ENCODE measurements around the gene MDC1.

The MDC1 gene

DNA sequence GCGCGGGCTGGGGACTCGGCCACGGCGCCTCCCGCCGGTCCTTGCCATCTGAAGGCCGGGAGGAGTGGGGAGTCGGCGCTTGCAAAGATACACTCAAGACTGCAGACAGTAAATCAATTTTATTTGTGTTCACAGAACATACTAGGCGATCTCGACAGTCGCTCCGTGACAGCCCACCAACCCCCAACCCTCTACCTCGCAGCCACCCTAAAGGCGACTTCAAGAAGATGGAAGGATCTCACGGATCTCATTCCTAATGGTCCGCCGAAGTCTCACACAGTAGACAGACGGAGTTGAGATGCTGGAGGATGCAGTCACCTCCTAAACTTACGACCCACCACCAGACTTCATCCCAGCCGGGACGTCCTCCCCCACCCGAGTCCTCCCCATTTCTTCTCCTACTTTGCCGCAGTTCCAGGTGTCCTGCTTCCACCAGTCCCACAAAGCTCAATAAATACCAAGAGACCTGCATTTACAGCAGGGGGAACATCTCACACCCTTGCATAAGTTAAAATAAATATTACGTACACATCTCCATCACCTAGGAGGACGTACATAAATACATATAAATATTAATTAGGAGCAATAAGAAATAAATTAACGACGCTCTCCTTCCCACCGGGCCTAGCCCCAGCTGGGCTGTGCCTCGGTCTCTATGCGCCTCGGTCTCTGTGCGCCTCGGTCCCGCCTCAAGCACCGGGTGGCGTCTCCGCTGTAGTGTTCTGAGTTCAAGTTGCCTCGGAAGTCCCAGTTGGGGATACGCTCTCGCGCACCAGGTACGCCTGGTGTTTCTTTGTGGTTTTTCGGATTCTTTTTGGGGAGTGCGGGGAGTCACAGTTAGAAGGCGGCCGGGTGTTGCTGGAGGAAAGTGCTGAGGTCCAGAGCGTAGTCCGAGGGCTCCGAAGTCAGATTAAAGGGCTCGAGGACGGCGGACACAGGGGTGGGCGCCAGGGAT is 26.3 kb upstream of the MDC1 start:
- H3K27ac ChIP-seq = peak overlapping the region; percentile 76
- TF ChIP-seq, protein P1, sequence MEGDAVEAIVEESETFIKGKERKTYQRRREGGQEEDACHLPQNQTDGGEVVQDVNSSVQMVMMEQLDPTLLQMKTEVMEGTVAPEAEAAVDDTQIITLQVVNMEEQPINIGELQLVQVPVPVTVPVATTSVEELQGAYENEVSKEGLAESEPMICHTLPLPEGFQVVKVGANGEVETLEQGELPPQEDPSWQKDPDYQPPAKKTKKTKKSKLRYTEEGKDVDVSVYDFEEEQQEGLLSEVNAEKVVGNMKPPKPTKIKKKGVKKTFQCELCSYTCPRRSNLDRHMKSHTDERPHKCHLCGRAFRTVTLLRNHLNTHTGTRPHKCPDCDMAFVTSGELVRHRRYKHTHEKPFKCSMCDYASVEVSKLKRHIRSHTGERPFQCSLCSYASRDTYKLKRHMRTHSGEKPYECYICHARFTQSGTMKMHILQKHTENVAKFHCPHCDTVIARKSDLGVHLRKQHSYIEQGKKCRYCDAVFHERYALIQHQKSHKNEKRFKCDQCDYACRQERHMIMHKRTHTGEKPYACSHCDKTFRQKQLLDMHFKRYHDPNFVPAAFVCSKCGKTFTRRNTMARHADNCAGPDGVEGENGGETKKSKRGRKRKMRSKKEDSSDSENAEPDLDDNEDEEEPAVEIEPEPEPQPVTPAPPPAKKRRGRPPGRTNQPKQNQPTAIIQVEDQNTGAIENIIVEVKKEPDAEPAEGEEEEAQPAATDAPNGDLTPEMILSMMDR (IDR thresholded peaks at IDR 0.05) = no peak

DNA sequence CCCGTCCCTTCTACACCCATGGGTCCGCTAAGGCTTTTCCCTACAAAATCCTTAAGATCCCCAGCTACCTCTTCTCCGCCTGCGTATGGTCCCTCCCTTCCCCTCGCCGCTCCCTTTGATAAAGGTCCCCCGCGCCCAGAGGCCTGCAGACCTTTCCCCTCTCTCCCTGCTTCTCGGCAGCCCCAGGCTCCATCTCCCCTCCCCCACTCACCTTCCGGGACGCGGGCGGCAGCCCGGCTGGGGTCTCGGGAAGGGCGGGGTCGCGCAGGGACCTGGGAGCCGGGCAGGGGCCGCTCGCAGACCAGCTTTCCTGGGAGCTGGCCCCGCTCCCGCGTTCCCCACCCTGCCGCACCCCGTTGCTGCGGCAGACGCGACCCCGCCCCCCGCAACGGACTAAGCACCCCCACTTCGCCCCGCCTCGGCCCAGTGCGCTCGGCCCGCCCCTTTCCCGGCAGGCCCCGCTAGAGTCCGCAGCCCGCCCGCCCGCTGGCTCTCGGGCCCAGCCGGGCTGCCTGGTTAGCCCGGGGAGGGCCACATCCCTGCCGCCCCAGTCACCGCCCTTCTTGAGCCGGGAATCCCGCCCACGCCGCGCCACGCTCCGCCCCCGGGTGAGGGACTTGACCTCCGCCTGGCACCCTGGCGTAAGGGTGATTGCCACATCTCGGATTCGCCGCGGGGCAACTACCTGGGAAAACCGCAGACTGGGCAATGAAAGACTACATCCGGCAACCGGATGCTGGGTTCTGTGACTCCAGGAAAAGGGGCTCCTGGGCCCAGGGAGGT is 25.4 kb upstream of the MDC1 start, which contains the start of gene FLOT1:
Gene FLOT1, minus strand, starts transcription at position 372 of the 783 bp plus-strand sequence. CDS start 498 bp downstream, outside the sequence.
- TF ChIP-seq, protein P1 (IDR thresholded peaks at IDR 0.05) = no peak
- no peak for TF ChIP-seq ZFX (IDR thresholded peaks at IDR 0.05; ENCODE audit: borderline replicate concordance)

DNA sequence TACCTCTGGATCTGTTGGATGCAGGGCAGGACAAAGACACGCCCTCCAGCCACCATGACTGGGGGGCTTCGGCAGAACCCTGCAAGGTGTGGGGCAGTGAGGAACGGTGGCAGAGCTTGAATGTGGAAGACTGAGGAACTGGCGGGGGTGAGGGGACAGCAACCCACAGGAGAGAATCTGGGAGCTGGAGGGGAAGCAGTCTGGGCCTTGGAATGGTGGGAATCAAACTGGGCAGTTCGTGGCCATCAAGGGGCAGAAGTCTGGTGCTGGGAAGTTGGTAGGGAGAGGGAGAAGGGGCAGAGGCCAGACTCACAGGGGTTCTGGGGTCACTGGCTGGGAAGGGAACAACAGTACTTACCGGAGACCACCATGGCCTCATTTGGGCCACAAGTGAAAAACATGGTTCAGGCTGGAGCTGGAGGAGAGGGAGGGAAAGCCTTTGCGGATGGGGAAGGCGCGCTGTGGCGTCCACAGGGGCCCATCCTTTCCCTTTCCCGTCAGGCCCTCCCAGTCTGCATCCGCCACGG is 24.8 kb upstream of the MDC1 start:
- TF ChIP-seq, protein P1 (IDR thresholded peaks at IDR 0.05) = no peak
- TF ChIP-seq ZFX (IDR thresholded peaks at IDR 0.05; ENCODE audit: borderline replicate concordance) = no peak
- H3K27ac ChIP-seq = peak overlapping the region; percentile 76

More for the DNA sequence above, 25.4 kb upstream of the MDC1 start, which contains the start of gene FLOT1:
- peak within 1 kb of the TSS; percentile 76 for H3K27ac ChIP-seq

DNA sequence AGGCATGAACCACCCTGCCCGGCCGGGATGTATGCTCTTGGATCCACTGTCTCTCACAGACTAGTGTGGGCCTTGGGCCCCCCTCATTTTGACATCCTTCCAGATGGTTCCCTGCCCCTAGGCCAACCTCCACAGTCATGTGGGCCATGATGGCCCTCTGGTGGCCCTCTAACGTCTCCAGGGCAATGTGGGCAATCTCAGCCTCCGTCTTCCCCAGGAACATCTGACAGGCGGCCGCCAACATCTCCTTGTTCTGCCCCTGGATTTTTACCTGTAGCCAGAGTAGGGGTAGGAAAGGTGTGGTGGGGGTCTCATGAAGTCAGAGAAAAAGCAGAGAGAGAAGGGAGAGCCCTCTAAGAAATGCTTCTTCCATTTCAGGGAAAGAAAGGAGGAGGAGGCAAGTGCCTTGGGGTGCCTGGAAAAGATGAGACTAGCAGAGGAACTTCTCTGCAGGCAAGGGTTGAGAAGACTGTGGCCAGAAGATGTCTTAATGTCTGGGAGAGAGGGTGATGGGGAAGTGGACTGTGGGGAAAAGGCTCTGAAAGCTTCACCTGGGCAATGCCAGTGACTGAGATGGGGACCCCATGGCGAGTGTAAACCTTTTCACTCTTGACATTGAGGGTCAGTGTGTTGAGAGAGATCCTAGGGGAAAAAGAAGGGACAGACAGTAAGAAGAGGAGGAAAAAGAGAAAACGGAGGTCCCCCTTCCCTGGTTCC is 24.1 kb upstream of the MDC1 start:
- TF ChIP-seq, protein P1 (IDR thresholded peaks at IDR 0.05) = no peak
- no peak for TF ChIP-seq ZFX (IDR thresholded peaks at IDR 0.05; ENCODE audit: borderline replicate concordance)
- peak overlapping the region; percentile 76 for H3K27ac ChIP-seq

DNA sequence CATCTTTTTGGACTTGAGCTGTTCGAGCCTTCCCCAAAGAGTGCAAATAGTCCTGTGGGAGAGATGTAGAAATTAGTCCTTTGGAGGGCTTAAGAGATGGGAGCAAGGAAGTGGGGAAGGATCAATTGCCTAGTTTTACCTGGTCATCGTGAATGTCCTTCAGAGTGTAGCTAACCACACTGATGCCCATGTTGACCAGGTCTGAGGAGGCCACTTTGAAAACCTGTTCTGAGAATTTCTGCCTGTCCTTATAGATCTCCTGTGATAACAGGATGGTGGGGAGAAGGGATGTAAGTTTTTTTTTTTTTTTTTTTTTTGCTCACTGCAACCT is 23.4 kb upstream of the MDC1 start:
- TF ChIP-seq, protein P1 (IDR thresholded peaks at IDR 0.05) = no peak
- TF ChIP-seq ZFX (IDR thresholded peaks at IDR 0.05; ENCODE audit: borderline replicate concordance) = no peak
- no peak overlapping the region for H3K27ac ChIP-seq

DNA sequence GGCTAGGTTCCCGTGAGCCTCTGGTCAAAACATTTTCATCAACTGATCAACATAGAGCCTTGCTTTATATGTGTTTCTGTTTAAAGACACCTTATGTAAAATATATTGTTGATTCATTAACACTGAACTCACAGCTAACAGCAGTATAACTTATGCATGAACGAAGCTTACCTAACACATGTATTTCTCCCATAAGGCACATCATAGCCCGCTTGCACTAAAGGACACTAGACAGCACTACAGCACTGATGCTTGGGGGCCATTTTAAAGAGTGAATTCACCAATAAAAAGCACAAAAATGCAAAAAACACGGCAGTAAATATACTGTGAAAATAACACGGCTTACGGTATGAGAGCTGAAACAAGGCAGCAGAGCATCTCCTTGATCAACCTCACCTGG is 21.5 kb upstream of the MDC1 start:
- TF ChIP-seq, protein P1 (IDR thresholded peaks at IDR 0.05) = no peak
- TF ChIP-seq ZFX (IDR thresholded peaks at IDR 0.05; ENCODE audit: borderline replicate concordance) = no peak
- no peak overlapping the region for H3K27ac ChIP-seq
